ENCODE results near the gene SNAPIN.
A peak's percentile ranks its signal among the peaks of the same experiment; 100 is the strongest.

Gene SNAPIN

DNA sequence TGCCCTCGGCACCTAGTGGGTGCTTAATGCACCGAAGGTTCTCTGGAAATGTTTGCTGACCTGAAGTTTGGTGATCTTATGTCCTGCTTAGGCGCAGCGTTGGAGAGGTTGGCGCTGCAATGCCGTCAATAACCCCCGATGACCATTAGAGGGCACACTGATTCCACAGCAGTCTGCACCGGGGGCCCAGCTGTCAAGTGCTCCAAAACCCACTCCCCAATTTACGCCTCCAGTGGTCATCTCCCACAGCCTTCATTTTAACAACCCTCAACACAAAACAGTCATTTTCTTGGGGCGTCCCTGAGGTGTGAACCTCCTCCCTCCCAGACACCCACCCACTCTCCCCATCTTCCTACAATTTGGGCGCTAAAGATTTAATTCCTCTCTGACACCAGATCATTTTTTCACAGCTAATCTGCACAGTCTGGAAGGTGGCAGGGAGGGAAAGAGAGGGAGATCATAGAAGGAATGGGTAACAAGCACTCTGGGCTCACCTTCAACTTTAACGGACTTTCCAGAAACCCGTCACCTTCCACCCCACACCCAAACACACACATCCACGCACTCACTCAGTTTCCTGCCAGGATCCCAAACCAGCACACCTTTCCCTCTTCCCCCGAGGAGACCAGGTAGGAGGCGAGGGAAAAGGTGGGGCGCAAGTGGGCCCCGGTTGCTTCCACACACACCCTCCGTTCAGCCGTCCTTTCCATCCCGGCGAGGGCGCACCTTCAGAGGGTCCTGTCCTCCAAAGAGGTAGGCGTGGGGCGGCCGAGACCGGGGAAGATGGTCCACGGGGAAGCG is 19.4 kb downstream of the SNAPIN start:
- DNase-seq (ENCODE audit: low read depth, low spot score) = peak; percentile 71

DNA sequence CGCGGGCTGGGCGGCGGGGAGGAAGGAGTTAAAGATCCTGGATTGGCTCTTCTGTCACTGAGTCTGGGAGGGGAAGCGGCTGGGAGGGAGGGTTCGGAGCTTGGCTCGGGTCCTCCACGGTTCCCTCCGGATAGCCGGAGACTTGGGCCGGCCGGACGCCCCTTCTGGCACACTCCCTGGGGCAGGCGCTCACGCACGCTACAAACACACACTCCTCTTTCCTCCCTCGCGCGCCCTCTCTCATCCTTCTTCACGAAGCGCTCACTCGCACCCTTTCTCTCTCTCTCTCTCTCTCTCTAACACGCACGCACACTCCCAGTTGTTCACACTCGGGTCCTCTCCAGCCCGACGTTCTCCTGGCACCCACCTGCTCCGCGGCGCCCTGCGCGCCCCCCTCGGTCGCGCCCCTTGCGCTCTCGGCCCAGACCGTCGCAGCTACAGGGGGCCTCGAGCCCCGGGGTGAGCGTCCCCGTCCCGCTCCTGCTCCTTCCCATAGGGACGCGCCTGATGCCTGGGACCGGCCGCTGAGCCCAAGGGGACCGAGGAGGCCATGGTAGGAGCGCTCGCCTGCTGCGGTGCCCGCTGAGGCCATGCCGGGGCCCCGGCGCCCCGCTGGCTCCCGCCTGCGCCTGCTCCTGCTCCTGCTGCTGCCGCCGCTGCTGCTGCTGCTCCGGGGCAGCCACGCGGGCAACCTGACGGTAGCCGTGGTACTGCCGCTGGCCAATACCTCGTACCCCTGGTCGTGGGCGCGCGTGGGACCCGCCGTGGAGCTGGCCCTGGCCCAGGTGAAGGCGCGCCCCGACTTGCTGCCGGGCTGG is 20.2 kb downstream of the SNAPIN start, which contains the start of gene NPR1:
Gene NPR1, plus strand, starts transcription at position 170 of the 818 bp plus-strand sequence. Its CDS starts 421 bp downstream, at position 591.
- peak; percentile 50 for DNase-seq (ENCODE audit: low read depth, low spot score)

DNA sequence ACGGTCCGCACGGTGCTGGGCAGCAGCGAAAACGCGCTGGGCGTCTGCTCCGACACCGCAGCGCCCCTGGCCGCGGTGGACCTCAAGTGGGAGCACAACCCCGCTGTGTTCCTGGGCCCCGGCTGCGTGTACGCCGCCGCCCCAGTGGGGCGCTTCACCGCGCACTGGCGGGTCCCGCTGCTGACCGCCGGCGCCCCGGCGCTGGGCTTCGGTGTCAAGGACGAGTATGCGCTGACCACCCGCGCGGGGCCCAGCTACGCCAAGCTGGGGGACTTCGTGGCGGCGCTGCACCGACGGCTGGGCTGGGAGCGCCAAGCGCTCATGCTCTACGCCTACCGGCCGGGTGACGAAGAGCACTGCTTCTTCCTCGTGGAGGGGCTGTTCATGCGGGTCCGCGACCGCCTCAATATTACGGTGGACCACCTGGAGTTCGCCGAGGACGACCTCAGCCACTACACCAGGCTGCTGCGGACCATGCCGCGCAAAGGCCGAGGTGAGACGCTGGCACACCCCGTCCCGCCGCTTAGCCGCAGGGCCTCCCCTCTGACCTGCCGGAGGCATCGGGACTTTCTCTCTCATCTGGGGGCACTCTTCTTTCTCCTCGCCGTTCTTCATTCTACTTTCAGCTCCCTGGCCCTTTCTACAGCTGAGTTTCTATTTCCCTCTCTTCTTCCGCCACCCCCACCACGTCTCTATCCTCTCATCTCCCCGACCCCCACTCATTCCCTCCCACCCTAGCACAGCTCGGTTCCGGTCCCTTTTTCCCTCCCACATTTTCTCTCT is 21.0 kb downstream of the SNAPIN start:
- peak; percentile 42 for DNase-seq (ENCODE audit: low read depth, low spot score)

DNA sequence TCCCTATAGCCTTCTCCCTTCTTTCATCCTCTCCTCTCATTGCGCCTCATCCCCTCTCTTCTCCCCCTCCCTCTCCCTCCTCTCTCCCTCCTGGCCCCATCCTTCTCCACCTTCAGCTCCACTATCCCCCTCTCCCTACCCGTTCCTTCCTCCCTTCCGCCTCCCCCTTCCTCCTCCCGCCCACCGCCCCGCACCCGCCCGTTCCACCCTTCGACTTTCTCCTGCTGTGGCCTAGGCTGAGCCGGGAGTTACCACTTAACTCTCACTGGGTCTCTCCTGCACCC is 21.6 kb downstream of the SNAPIN start:
- DNase-seq (ENCODE audit: low read depth, low spot score) = no peak

DNA sequence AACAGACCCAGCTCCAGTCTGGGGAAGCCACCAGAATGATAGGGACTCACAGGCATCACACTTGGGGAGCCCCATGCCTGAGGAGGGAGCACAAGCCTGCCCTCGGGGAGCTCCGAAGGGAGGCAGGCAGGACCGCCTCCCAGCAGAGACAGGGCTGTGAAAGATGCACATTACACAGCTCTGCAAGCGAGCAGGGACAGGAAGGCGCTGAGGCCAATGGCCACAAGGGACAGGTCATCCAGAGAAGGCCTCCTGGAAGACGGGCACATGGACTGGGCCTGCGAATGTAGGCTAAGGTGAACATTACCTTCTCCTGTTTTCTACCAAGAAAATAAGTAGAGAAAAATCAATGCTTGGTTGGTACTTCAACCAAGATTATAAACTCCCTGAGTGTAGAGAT is 24.2 kb downstream of the SNAPIN start:
- DNase-seq (ENCODE audit: low read depth, low spot score) = no peak

DNA sequence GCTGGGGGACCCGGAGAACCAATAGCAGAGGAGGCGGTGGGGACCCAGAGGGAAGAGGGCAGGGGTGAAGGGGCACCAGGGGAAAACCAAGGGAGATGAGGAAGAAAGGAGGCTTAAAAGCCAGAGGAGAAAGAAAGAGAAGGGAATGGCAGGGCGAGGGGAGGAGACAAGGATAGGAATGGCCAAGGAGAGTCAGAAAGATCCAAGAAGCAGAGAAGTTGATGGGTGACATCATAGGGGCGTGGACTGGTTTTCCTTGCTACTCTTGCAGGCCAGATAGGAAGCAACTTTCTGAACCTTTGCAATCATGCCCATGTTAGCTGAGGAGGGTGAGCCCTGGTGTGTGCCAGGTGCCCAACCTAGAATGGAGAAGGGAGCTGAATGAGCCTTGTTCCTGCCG is 25.4 kb downstream of the SNAPIN start:
- no peak for DNase-seq (ENCODE audit: low read depth, low spot score)

DNA sequence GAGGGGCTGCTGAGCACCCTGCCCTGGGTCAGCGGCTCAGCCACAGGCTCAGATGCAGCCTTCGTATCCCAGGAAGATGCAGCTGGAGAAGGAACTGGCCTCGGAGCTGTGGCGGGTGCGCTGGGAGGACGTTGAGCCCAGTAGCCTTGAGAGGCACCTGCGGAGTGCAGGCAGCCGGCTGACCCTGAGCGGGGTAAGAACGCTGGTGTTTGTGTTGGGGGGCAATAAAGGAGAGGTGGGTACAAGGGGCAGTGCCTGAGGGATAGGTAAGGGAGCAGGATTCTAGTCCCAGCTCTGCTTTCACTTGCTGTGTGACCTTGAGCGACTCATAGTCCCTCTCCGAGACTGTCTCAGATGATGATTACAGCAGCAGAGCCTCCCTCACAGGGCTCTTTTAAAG is 26.4 kb downstream of the SNAPIN start:
- DNase-seq (ENCODE audit: low read depth, low spot score) = no peak

DNA sequence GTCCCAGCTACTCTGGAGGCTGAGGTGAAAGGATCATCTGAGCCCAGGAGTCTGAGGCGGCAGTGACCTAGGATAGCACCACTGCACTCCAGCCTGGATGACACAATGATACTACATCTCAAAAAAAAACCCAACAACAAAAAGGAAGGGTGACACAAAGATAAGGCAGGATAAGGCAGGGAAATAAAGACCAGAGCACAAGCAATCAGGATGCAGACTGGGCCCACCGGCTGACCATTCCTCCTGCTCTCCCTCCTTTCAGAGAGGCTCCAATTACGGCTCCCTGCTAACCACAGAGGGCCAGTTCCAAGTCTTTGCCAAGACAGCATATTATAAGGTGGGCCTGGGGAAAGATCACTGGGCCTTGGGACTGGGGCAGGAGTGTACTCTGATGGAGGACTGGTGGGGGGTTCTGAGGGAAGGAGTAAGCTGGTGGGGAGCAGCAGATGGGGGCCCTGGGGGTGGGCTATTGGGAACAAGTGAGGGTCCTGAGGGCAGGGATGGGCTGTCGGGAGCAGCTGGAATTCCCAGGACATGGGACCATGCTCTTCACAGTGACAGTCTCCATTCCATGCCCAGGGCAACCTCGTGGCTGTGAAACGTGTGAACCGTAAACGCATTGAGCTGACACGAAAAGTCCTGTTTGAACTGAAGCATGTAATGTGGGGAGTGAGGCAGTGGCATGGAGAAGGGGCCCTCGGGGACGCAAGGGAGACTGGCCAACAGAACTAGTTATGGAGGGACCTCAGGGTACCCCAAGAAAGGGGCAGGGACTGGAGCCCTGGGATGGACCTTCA is 27.2 kb downstream of the SNAPIN start:
- DNase-seq (ENCODE audit: low read depth, low spot score) = no peak

DNA sequence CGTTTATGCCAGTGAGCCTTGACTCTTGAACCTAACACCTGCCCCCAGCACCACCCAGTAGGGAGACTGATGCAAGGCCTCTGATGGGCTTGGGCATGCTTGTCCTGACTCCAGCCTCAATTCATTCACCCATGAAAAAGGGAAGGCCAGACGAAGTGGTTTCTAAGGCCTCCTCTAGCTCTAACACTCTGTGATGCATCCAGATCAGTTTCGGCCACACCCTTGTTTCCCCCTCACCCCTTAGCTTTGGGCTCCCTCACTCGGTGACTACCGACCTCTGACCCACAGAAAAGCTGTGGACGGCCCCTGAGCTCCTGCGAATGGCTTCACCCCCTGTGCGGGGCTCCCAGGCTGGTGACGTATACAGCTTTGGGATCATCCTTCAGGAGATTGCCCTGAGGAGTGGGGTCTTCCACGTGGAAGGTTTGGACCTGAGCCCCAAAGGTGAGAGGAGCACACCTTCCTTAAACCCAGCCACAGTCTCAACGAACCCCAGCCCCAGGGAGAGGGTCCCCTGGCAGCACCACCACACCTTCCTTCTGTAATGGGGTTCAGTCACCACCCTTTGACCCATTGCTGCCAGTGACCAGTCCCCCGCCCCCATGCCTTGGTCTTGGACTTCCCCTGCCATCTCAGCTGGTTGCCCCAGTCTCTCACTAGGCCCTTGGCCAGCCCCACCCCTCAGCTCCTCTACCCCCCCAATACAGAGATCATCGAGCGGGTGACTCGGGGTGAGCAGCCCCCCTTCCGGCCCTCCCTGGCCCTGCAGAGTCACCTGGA is 29.0 kb downstream of the SNAPIN start:
- no peak for DNase-seq (ENCODE audit: low read depth, low spot score)

DNA sequence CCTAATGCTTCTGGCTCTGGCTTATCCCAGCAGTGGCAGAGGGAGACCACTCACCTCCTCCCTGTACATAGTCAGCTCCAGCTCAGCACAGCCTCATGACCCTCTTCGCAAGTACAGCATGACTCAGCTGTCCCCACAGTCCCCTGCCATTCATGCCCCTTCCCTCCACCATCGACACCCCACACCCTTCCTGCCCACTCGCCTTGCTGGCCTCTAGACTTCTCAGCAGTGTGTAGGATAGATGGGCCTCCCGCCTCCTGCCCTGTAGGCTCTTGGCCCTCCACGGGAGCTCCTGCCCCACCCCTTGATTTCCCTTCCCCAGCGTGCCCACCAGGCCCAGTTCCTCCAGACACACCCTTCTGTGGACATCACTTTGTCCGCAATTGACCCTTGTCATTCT is 29.8 kb downstream of the SNAPIN start:
- DNase-seq (ENCODE audit: low read depth, low spot score) = no peak

DNA sequence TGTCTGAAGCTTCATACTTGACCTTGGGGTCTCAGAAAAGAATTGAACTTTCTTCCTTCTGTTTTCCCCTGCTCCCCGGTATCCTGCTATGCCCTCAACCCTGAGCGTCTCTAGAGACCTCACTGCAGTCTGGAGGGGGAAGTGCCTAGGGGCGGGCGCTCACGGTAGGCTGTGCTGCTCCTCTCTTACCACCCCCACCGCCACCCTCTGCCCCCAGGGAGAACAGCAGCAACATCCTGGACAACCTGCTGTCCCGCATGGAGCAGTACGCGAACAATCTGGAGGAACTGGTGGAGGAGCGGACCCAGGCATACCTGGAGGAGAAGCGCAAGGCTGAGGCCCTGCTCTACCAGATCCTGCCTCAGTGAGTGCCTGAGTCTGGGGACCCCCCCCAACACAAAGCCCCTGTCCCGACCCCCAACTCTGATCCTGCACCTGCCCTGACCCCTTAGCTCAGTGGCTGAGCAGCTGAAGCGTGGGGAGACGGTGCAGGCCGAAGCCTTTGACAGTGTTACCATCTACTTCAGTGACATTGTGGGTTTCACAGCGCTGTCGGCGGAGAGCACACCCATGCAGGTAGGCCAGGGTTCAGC is 30.3 kb downstream of the SNAPIN start:
- no peak for DNase-seq (ENCODE audit: low read depth, low spot score)

DNA sequence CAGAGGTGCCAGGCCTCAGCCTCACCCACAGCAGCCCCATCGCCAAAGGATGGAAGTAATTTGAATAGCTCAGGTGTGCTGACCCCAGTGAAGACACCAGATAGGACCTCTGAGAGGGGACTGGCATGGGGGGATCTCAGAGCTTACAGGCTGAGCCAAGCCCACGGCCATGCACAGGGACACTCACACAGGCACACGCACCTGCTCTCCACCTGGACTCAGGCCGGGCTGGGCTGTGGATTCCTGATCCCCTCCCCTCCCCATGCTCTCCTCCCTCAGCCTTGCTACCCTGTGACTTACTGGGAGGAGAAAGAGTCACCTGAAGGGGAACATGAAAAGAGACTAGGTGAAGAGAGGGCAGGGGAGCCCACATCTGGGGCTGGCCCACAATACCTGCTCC is 35.0 kb downstream of the SNAPIN start:
- no peak for DNase-seq (ENCODE audit: low read depth, low spot score)

DNA sequence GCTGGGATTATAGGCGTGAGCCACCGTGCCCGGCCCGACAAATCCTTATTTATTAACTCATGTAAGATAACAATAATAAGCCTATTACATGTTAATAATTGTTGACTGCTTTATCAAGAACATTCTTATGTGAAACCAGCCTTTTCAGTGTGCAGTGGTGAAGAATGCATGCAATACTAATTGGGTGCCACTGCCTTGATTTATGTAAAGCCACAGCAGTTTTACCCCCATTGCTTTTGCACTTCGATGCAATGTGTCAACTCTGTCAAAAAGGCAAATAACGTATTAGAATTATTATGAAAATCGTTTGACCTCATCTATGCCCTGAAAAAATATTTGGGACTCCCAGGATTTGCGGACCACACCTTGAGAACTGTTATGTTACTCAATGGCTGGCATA is 38.2 kb downstream of the SNAPIN start:
- DNase-seq (ENCODE audit: low read depth, low spot score) = no peak

DNA sequence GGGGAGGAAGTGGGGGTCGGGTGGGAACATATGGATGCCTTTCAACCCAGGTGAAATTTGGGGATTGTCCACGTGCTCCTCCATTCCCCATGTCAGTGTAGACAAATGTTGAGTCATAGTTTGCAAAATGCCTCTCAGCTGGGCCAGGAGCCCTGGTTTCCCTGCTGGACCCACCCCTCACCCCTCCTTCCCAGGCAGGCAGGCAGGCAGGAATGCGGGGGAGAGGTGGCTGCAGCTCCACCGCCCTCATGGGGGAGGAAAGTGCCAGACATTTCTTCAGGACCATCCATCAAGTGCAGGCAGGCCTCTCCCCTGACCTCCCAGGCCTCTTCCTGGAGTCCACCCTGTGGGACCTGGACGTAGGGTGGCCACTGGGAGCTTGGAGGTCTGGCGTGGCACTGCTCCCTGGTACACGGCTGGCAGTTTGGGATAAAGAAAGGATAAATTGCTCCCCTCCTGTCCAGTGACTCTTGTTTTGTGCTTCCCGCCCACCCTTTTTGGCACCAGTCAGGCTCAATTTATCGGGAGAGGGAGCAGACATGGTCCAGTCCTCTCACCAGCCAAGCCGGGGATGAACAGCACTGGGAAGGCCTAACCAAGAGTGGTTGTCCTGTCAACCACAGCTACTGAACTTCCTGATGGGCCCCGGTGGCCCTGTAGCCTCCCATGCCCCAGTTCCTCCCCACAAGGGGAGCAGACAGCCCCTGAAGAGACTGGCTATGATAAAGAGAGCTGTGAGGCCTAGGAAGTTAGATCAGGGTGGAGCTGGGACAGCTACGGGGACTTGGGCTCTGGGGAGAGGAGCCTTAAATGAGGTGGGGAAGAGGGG is 38.9 kb downstream of the SNAPIN start:
- peak; percentile 62 for DNase-seq (ENCODE audit: low read depth, low spot score)

DNA sequence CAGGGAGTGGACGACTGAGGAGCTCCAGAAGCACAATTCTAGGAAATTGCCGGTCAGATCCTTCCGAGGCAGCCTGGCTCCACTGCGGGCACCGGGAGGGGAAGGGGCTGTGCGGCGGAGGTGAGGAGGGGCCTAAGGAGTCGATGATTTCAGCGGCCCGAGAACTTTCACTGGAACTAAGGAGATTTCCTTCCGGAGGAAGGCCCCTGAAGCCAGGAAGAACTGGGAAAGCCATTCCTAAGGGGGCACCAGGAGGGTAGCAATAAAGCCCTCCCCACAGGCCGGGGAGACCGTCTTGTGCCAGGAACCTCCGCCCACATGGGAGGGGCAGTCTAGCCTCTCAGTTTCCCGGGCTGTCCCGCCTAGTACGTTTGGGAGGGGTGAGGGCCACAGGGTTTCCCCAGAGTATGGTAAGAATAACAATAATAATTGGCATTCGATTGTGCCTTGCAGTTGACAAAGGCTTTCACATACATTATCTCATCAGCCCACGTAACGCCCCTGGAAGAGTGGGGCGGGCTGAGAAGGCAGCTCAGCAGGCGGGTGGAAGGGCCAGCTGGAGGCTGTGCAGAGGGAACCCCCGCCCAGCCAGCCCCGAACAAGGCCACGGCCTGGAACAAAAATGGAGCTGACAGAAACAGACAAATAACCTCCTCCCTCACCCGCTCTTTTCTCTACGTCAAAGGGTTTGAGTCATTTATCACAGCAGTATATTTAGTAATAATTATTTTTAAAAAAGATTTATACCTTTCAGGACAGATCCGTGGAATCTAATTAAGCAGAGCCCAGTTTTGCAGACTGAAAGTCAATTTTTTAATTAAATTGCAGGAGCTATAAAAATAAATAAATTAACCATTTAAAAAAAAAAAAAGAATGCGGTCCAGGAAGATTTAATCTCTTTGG is 39.8 kb downstream of the SNAPIN start:
- no peak for DNase-seq (ENCODE audit: low read depth, low spot score)

DNA sequence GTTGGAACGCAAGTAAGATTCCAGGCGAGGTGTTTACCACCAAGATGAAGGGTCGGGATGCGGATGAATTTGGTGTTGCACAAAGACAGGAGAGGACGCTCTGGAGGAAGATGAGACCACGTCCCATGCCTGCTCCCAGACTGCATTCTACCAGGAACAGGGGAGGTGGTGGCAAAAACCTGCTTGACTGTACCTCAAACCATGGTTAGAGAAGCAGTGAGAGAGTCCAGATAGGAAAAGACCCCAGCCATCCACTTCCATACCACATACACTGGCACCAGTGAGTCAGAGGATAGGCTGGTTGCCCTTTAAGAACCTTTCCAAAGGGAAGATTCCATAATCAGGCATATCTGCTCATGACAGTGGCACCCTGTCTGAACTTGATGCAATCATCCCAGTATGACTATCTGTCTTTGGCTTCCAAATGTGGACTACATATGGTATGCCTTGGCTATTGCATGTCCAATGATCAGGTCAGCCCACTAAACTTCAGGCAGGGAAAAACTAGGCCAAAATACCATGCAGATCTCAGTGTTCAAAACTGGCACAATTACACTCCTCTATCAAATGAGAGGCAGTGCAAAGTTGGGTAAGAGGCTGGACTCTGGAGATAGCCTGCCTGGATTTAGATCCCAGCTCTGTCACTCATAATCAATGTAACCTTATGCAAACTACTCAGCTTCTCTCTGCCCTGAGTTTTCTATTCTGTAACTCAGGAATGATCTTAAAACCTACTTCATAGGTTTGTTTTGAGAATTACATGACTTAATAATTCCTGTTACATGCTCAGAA is 40.6 kb downstream of the SNAPIN start:
- DNase-seq (ENCODE audit: low read depth, low spot score) = no peak

DNA sequence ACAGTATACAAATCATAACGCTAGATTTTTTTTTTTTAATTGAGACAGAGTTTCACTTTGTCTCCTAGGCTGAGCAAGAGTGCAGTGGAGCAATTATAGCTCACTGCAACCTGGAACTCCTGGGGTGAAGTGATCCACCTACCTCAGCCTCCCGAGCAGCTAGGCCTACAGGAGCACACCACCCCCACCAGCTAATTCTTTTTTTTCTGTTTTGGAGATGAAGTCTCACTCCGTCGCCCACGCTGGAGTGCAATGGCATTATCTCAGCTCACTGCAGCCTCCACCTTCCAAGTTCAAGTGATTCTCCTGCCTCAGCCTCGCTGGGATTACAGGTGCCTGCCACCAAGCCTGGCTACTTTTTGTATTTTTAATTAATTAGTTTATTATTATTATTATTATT is 41.3 kb downstream of the SNAPIN start:
- DNase-seq (ENCODE audit: low read depth, low spot score) = no peak

DNA sequence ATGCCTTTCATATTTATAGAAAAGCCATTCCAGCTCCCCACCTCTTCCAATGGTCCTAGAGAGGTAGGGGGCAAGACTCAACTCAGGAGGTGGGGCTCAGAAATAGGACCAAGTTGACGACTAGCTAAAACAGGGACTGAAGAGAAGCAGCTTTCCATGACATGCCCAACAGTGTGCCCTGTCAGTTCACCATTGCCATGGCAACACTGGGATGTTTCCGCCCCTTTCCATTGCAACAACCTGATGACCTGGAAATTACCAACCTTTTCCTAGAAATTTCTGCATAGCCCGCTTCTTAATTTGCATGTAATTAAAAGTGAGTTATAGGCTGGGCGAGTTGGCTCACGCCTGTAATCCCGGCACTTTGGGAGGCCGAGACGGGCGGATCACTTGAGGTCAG is 47.0 kb downstream of the SNAPIN start:
- DNase-seq (ENCODE audit: low read depth, low spot score) = no peak

All from astrocyte of the hippocampus (primary cell).